Coronary artery (tissue), 2 donors: Measurements from ENCODE around the gene CCDC78.

Experiments used
- DNase-seq: peaks from one replicate; pipeline ENCODE4 v3.0.0-alpha.2; 2017; ENCODE audit warnings: low spot score
- H3K27ac ChIP-seq, 2 donors: fragments of 200-600 bp; sonication (generic); one replicate each; pipeline ENCODE4 v1.5.1; 2016 to 2019
- H3K4me3 ChIP-seq: fragments of 200-600 bp; sonication (generic); 2 replicates; pipeline ENCODE4 v1.5.1; 2016; ENCODE audit warnings: mild to moderate bottlenecking, moderate library complexity
- TF ChIP-seq, protein P1 (sequence below): fragments of 200-600 bp; sonication (generic); IDR thresholded peaks from one replicate; pipeline ENCODE4 v1.5.1; 2019; ENCODE audit warnings: antibody characterized with exemption

Gene CCDC78

DNA sequence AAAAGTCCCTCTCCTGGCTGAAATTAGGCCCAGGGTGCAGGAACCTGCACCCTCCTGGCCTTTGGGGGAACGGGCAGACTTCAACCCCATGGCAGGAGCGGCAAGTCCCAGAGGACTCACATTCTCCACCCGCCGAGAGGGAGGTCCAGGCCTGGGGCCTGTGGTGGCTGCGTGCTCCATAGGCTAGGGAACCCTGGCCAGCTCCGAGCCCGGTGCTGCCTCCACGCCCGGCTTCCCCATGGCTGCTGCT, 130 bp downstream of the CCDC78 start:
- H3K27ac ChIP-seq: no peak overlapping the region
- DNase-seq: no peak
- TF ChIP-seq, protein P1, sequence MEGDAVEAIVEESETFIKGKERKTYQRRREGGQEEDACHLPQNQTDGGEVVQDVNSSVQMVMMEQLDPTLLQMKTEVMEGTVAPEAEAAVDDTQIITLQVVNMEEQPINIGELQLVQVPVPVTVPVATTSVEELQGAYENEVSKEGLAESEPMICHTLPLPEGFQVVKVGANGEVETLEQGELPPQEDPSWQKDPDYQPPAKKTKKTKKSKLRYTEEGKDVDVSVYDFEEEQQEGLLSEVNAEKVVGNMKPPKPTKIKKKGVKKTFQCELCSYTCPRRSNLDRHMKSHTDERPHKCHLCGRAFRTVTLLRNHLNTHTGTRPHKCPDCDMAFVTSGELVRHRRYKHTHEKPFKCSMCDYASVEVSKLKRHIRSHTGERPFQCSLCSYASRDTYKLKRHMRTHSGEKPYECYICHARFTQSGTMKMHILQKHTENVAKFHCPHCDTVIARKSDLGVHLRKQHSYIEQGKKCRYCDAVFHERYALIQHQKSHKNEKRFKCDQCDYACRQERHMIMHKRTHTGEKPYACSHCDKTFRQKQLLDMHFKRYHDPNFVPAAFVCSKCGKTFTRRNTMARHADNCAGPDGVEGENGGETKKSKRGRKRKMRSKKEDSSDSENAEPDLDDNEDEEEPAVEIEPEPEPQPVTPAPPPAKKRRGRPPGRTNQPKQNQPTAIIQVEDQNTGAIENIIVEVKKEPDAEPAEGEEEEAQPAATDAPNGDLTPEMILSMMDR: no peak
- peak overlapping the region; percentile 72 for H3K4me3 ChIP-seq

DNA sequence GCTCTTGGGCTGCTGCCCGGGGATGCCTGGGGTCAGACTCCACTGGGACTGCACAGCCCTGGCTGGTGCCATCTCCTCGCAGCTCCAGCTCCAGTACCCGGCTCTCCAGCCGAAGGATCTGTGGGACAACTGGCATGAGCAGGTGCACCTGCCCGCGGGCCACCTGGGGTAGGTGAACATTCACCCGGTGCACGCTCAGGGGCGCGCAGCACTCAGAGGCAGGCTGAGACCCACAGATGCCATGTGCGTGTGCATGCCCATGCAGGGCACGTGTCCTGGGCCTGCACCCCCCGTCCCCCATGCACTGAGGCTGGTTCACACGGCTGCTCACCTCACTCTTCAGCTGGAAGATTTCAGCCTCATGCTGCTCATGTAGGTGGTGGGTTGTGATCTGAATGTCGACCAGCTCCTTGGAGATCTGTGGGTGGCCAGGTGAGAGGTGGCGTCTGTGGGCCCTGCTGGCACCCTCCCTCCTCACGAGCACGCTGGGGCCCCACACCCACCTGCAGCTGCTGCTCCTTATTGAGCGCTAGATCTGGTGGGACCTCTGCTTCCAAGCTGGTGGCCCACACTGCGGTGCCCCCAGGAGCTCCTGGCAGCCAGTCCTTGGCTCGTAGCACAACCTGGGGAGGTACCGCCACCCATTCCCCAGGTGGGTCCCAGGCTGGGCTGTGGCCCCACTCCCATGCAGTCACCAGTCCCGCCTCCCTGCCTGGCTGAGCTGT, 618 bp downstream of the CCDC78 start:
- no peak overlapping the region for H3K4me3 ChIP-seq
- H3K27ac ChIP-seq: no peak overlapping the region
- no peak for DNase-seq

DNA sequence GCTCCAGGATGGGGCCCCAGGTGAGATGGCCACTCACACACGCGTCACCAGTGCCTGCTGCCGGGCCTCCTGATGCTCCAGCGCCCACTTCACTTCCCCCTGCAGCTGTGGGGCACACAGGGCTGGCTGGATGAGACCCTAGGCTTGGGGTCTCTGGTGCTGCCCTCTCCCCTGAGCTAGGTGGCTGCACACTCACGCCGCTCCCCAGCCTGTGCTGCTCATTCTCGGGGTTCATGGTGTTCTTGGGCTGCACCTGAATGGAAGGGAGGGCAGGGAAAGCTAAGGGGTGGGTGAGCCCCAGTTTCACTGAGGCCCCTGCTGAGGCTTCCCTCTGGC, 1.2 kb downstream of the CCDC78 start:
- DNase-seq: no peak
- H3K4me3 ChIP-seq: no peak overlapping the region
- TF ChIP-seq, protein P1: no peak
- H3K27ac ChIP-seq: no peak overlapping the region

More for the DNA sequence above, 618 bp downstream of the CCDC78 start:
- TF ChIP-seq, protein P1: no peak

DNA sequence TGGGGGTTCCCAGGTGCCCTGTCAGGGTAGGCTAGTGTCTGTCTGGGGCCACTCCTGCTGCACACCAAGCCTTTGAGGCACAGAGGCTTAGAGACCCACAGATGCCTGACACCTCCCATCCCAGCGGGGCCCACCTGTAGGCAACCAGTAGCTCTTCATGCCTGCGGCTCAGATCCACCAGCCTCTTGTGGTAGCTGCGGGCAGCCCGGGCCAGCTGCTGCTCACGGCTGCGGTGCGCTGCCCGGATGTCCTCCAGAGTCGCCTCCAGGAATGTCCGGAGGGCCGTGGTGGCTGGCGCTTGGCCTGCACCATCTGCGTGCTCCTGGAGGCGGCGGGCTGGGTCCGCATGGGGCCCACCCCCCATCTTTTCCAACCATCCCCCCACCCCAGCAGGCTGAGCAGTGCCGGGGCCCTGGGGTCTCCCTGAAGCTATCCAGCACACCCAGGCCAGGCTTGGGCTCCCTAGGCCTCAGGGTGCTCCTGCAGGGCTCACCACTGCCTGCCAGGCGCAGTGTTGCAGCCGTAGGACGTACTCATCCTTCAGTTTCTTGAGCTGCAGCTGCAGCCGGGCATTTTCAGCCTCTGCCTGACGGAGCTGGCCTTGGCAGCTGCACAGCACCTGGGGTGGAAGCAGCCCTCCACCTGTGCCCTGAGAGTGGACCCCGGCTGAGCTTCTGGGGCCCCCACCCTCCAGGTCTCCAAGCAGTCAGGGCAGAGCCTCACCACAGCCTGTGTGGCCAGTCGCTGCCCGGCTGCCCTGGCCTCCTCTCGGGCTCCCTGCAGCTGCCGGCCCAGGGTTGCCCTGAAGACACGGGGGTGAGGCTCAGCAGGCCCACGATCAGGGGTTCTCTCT, 1.8 kb downstream of the CCDC78 start:
- TF ChIP-seq, protein P1: no peak
- no peak for DNase-seq
- Histone ChIP-seq H3K4me3 (no peak overlapping the region), H3K27ac (no peak overlapping the region)

DNA sequence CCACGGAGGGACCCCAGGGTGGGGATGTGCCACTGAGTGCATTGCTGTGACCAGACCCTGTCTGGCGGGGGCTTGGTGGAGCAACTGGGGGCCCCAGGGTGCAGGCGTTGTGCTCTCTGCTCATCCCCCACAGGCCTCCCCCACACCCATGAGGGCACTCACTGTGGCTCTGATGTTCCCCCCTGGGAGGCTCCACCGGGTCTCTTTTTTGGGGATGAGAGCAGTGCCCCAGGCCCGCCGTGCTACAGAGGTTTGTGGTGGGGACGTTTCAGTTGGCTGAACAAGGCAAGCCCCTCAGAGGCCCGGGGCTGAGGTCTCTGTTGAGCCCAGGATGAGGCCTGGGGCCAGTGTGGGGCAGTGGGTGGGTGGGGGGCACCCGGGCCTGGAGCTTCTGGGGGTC, 2.5 kb downstream of the CCDC78 start:
- TF ChIP-seq, protein P1: no peak
- no peak overlapping the region for H3K4me3 ChIP-seq
- DNase-seq: no peak
- H3K27ac ChIP-seq: no peak overlapping the region

DNA sequence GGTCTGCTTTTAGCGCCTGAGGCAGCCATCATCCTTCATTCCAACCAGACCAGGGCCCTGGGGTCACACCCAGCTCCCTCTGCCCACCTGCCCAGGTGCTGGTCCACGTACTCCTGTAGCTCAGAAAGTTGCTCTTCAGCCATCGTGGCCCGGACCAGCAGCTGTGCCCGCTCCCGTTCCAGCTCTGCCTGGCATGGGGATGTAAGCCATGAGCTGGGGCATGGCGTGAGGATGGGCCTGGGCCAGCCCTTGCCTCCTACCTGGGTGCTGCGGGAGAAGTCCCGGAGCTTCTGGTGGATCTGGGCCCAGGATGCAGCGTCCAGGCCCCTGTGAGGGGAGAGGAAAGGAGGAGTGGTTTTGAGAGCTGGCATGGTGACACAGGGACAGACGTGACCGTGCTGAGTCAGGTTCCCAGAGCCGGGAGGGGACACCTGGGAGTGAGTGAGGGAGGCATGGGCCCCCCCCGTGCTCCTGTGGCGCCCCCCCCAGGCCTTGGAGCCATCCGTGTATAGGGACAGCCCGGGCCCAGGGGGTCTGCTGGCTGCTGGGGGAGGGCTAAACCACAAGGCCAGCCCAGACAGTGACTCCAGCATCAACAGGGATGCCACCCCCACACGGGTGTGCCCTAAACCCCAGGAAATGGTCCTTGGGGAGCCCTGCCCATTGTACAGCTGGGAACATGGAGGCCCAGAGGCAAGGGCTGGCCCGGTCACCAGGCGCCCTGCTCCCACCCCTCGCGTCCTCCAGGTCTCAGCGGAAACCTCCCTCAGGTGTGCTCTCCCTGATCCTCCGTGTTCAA, 3.2 kb downstream of the CCDC78 start:
- Histone ChIP-seq H3K4me3 (no peak overlapping the region), H3K27ac (no peak overlapping the region)
- TF ChIP-seq, protein P1: no peak
- no peak for DNase-seq
